Right lobe of liver (tissue), 4 donors: ENCODE data around the gene SDK1.

ENCODE experiments used
- CTCF ChIP-seq, 4 donors: fragments of 200-600 bp in 3 of 4; fragments of 450-650 bp in 1 of 4; IDR thresholded peaks; one replicate each; pipeline versions ENCODE4 v1.5.1 to v1.8.0; 2016 to 2022; ENCODE audit warnings: antibody characterized with exemption in 4 of 4, mild to moderate bottlenecking in 2 of 4
- POLR2A ChIP-seq: fragments of 450-650 bp; IDR thresholded peaks from one replicate; pipeline ENCODE4 v1.6.1; 2017; ENCODE audit warnings: antibody characterized with exemption, mild to moderate bottlenecking
- donor health status: DM: no; HTN: no; CAD: no.
- donor health status: DM: no; HTN: no; CAD: no.
- donor health status: DM: no; HTN: yes; CAD: no.

GRCh38 chr7:3280445-3280844 lies 20.6 kb upstream of the SDK1 start:
- TF ChIP-seq CTCF (IDR thresholded peaks at IDR 0.05) (no peak), POLR2A (no peak)
